Activated naive CD4-positive, alpha-beta T cell treated with anti-CD3 and anti-CD28 coated beads, Interleukin-2, amount 50 U/mL, for 24 hours (primary cell): ENCODE results near the gene TPM4.

Source experiments
- H3K27ac Mint-ChIP-seq: one replicate; pipeline ENCODE4 v1.8.0; 2021; ENCODE audit warnings: mild to moderate bottlenecking, mixed read lengths
- H3K27me3 Mint-ChIP-seq: one replicate; pipeline ENCODE4 v1.8.0; 2021; ENCODE audit warnings: mixed read lengths
- H3K36me3 Mint-ChIP-seq: one replicate; pipeline ENCODE4 v1.8.0; 2021; ENCODE audit warnings: mixed read lengths
- H3K4me1 Mint-ChIP-seq: one replicate; pipeline ENCODE4 v1.8.0; 2021; ENCODE audit warnings: mixed read lengths
- H3K4me3 Mint-ChIP-seq: one replicate; pipeline ENCODE4 v1.8.0; 2021; ENCODE audit warnings: mild to moderate bottlenecking, mixed read lengths
- H3K9me3 Mint-ChIP-seq: one replicate; pipeline ENCODE4 v1.8.0; 2021; ENCODE audit warnings: mixed read lengths

TPM4 gene

DNA sequence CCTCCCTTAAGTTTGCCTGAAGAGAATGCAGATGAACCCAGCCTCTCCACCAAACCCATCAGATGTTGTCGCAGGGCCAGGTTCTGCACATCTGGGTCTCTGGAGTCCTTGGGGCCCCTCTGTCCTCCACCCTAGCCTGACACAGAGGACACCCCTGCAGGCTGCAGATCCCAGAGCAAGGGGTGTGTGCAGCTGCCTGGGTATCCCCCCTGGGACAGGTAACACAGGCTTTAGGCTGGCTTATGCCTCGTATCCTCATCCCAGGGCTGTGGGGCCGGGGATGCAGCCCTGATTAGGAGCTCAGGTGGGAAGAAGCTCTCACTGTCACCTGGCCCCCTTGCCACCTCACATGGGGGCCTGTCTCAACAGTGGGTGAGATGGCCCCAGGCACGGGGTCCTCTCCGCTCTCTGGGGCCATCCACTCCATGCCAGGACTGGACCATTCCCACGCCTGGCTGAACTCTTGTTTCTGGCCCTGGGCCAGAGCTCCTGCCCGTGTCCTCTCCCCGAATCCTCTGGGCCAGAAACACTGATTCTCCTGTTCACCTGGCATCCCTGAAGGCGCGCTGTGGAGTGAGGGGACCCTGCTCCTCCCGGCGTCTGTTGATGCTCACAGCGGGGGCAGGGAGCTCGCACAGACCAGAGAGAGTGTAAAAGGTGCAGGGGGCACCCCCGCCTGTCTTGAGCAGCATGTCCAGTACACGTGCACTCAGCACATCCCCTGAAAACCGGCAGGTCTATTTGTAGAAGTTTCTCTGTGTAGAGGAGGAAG, 38.7 kb upstream of the TPM4 start:
- H3K4me3 Mint-ChIP-seq = no peak overlapping the region
- H3K9me3 Mint-ChIP-seq = no peaks in the 10 kb centered on the region
- H3K36me3 Mint-ChIP-seq = no peaks in the 10 kb centered on the region
- no peak overlapping the region for H3K27ac Mint-ChIP-seq
- peaks cover 14% of the 10 kb centered on the region for H3K4me1 Mint-ChIP-seq
- no peaks in the 10 kb centered on the region for H3K27me3 Mint-ChIP-seq

DNA sequence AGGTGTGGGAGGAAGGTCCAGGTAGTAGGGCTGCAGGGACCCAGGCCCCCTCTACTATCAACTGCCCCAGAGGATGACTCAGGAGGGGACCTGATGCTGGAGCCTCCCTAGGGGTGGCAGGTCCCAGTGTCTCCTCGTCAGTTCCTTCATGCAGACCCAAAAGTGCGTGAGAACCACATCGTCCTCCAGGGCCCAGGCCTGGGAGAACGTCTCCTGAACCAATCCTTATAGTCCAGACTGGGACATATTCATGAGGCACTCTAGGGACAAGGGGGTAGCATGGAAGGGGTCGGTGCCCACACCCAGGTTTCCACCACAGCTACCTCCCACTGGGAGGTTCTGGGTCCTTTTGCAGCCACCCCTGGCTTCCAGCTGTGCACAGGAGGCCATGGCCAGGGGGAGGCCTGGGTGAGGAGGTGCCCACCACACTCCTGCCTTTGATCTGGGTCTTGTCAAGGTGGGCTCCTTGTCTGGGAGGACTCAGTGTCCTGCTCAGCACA, 38.0 kb upstream of the TPM4 start:
- H3K9me3 Mint-ChIP-seq = no peaks in the 10 kb centered on the region

DNA sequence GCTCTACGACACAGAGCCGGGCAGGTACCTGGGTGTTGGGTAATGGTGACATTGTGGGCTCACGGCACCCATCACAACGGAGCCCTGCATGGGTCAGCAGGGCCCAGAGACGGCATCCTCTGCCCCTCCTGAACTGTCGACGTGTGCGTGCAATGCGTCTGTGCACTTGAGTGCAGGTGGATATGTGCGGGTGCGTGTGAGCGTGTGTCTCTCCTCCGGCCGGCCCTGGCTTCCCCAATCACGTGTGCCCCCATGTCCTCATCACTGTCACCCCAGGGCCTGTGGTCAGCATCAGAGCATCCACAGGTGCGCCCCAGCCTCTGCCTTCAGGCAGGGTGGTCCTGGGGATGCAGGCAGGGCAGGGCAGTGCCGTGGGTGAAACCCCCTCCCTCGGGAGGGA, 37.2 kb upstream of the TPM4 start:
- Mint-ChIP-seq H3K36me3 (no peaks in the 10 kb centered on the region), H3K4me3 (no peak overlapping the region), H3K4me1 (peaks cover 14% of the 10 kb centered on the region), H3K27me3 (no peaks in the 10 kb centered on the region), H3K27ac (no peak overlapping the region), H3K9me3 (no peaks in the 10 kb centered on the region)

More for the DNA sequence above, 38.0 kb upstream of the TPM4 start:
- Mint-ChIP-seq H3K27me3 (no peaks in the 10 kb centered on the region), H3K4me3 (no peak overlapping the region), H3K27ac (no peak overlapping the region), H3K4me1 (peaks cover 14% of the 10 kb centered on the region), H3K36me3 (no peaks in the 10 kb centered on the region)

DNA sequence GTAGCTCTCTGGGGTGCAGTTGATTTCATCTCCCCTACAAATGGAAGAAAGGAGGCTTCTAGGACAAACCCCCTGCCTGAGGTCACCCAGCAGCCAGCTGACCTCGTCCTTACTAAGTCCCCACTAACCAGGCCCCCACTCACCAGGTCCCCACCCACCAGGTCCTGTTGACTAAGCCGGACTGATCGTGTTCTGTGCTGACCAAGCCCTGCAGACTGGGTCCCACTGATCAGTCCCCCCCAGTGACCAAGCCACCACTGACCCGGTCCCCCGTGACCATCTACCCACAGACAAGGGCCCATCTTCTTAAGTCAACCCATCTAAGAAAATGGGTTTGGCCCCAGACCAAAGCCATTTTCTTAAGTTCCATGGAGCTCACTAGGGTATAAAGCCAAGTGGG, 36.8 kb upstream of the TPM4 start:
- Mint-ChIP-seq H3K27ac (no peak overlapping the region), H3K9me3 (no peaks in the 10 kb centered on the region), H3K4me1 (peaks cover 14% of the 10 kb centered on the region)

DNA sequence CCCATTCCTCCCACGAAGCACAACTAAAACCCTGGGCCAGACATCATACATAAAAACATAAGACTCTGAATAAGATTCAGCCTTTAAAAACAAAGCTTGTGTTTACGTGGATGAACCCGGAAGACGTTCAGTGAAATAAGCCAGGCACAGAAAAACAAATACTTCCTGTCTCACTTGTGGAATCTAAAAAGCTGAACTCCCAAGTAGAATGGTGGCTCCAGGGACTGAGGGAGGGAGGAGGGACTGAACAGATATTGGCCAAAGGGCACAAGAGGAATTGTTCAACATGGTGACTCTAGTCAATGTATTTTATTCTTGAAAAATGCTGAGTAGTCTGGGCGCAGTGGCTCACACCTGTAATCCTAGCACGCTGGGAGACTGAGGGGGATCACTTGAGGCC, 35.7 kb upstream of the TPM4 start:
- no peaks in the 10 kb centered on the region for H3K36me3 Mint-ChIP-seq
- no peaks in the 10 kb centered on the region for H3K27me3 Mint-ChIP-seq
- no peaks in the 10 kb centered on the region for H3K9me3 Mint-ChIP-seq
- no peak overlapping the region for H3K4me3 Mint-ChIP-seq
- peaks cover 14% of the 10 kb centered on the region for H3K4me1 Mint-ChIP-seq
- H3K27ac Mint-ChIP-seq = peak overlapping the region; percentile 26

More for the DNA sequence above, 36.8 kb upstream of the TPM4 start:
- H3K4me3 Mint-ChIP-seq = no peak overlapping the region
- no peaks in the 10 kb centered on the region for H3K36me3 Mint-ChIP-seq
- H3K27me3 Mint-ChIP-seq = no peaks in the 10 kb centered on the region

DNA sequence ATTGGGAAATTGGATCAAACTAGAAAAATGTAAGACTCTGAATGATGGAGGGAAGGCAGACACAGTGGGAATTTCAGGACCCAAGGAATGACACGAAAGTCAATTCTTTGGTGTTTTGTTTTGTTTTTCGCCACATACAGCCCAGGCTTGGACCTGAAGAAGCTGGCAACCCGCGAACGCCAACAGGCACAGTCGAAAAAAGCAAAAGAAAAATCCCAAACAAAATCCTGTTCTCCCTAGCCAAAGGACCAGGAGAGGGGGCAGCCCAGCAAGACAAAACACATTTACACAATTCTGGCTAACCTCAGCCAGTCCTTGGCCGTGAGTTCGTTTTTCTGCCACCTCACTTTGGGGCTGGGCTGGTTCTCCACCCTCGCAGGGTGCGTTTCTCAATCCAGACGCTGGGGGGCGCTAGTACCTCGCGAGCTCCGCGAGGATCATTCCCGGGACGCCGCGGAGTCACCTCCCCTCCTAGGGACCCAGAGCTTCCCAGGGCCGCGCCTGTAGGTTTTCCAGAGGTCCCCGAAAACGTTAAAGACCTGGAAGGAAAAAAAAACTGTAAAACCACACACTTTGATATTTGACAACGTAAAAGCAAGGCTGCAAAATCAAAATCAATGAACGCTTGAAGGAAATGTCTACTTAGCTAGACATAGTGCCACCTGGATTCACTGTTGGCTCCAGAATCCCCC, 34.9 kb upstream of the TPM4 start:
- no peaks in the 10 kb centered on the region for H3K36me3 Mint-ChIP-seq
- no peaks in the 10 kb centered on the region for H3K27me3 Mint-ChIP-seq
- no peaks in the 10 kb centered on the region for H3K9me3 Mint-ChIP-seq
- peak overlapping the region; percentile 33 for H3K4me3 Mint-ChIP-seq
- H3K27ac Mint-ChIP-seq = no peak overlapping the region
- peaks cover 14% of the 10 kb centered on the region for H3K4me1 Mint-ChIP-seq

DNA sequence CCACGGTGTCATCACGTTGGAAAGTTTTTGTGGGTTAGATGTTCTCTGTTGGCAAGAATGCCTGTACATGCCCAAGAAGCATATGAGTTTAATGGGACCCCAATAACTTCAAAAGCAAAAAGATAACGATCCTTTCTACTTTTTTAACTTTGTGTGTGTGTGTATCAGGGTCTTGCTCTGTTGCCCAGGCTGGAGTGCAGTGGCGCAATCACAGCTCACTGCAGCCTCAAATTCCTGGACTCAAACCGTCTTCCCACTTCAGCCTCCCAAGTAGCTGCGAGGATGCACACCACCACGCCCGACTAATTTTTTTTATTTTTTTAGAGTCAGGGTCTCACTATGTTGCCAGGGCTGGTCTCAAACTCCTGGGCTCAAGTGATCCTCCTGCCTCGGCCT, 34.3 kb upstream of the TPM4 start:
- Mint-ChIP-seq H3K36me3 (no peaks in the 10 kb centered on the region), H3K27ac (no peak overlapping the region), H3K4me3 (peak overlapping the region; percentile 33), H3K27me3 (no peaks in the 10 kb centered on the region), H3K4me1 (peaks cover 14% of the 10 kb centered on the region), H3K9me3 (no peaks in the 10 kb centered on the region)

DNA sequence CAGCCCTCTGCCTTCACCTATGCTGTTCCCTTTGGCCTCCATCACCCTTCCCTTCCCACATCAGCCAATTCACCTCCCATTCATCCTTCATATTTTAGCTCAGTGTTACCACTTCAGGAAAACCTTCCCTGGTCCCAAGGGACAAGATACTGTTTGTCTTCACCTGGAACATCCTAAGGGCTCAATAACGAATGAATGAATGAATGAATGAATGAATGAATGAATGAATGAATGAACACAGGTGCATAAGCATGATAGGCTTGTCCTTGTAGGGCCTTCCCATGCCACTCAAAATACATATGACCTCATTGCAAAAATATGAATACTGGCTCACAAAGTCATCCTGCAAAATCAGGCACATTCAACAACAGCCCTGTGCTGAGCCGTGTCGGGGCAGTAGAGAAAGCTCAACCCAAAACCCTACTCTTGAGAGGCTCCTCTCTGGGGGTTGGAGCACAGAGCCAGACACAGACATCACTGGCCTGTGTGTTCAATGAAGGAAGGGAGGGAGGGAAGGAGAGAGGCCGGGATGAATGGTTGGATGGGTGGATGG, 33.7 kb upstream of the TPM4 start:
- Mint-ChIP-seq H3K27me3 (no peaks in the 10 kb centered on the region), H3K4me1 (peaks cover 14% of the 10 kb centered on the region), H3K36me3 (no peaks in the 10 kb centered on the region), H3K9me3 (no peaks in the 10 kb centered on the region), H3K4me3 (no peak overlapping the region), H3K27ac (no peak overlapping the region)

DNA sequence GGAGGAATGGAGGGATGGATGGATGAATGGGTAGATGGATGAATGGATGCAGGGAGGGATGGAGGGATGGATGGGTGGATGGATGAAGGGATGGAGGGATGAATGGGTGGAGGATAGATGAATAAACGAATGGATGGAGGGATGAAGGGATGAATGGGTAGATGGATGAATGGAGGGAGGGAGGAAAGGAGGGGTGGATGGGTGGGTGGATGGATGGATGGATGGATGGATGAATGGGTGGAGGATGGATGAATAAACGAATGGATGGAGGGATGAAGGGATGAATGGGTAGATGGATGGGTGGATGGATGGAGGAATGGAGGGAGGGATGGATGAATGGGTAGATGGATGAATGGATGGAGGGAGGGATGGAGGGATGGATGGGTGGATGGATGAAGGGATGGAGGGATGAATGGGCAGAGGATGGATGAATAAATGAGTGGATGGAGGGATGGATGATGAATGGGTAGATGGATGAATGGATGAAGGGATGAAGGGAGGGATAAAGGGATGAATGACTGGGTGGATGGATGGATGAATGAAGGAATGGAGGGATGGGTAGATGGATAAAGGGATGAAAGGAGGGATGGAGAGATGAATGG, 33.0 kb upstream of the TPM4 start:
- H3K27me3 Mint-ChIP-seq = no peaks in the 10 kb centered on the region
- no peaks in the 10 kb centered on the region for H3K9me3 Mint-ChIP-seq
- no peak overlapping the region for H3K4me3 Mint-ChIP-seq
- H3K4me1 Mint-ChIP-seq = peaks cover 14% of the 10 kb centered on the region
- no peaks in the 10 kb centered on the region for H3K36me3 Mint-ChIP-seq
- H3K27ac Mint-ChIP-seq = no peak overlapping the region

DNA sequence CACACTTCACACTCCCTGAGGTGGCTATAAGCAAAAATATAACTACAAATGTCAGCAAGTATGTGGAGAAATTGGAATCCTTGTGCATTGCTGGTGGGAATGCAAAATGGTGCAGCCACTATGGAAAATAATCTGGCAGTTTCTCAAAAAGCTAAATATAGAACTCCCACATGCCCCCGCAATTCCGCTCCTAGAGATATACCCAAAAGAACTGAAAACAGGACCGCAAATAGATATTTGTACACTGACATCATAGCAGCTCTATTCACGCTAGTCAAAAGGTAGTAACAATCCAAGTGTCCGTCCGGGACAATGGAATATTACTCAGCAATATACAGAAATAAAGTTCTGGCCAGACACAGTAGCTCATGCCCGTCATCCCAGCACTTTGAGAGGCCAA, 31.5 kb upstream of the TPM4 start:
- H3K27ac Mint-ChIP-seq = no peak overlapping the region
- H3K27me3 Mint-ChIP-seq = no peaks in the 10 kb centered on the region
- peaks cover 14% of the 10 kb centered on the region for H3K4me1 Mint-ChIP-seq
- H3K4me3 Mint-ChIP-seq = no peak overlapping the region
- no peaks in the 10 kb centered on the region for H3K36me3 Mint-ChIP-seq
- H3K9me3 Mint-ChIP-seq = no peaks in the 10 kb centered on the region

DNA sequence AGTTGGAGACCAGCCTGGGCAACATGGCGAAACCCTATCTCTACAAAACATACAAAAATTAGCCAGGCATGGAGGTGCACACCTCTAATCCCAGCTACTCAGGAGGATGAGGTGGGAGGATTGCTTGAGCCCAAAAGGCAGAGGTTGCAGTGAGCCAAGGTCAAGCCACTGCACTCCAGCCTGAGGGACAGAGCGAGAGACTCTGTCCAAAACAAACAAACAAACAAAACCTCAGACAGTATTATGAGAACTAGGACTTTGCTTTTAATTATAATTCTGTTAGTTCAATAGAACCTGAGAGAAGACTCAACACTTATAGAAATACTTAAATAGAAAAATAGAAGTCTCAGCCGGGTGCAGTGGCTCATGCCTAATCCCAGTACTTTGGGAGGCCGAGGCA, 31.1 kb upstream of the TPM4 start:
- Mint-ChIP-seq H3K9me3 (no peaks in the 10 kb centered on the region), H3K4me1 (peaks cover 13% of the 10 kb centered on the region), H3K36me3 (no peaks in the 10 kb centered on the region), H3K4me3 (no peak overlapping the region), H3K27me3 (no peaks in the 10 kb centered on the region), H3K27ac (no peak overlapping the region)

DNA sequence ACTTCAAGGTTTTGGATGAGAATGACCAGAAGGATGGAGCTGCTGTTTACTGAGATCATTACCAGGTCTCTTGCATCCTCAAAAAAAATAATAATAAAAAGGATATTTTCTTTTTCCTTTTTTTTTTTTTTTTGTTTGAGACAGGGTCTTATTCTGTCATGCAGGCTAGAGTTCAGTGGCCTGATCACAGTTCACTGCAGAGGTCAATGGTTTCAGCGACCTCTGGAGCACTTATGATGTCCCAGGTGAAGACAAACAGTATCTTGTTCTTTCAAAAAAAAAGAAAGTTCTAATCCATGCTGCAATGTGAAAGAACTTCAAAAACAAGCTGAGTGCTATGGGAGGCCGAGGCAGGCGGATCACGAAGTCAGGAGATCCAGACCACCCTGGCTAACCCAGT, 30.4 kb upstream of the TPM4 start:
- H3K27me3 Mint-ChIP-seq = no peaks in the 10 kb centered on the region
- no peaks in the 10 kb centered on the region for H3K36me3 Mint-ChIP-seq
- H3K27ac Mint-ChIP-seq = no peak overlapping the region
- no peak overlapping the region for H3K4me3 Mint-ChIP-seq
- H3K9me3 Mint-ChIP-seq = no peaks in the 10 kb centered on the region
- peaks cover 7% of the 10 kb centered on the region for H3K4me1 Mint-ChIP-seq

DNA sequence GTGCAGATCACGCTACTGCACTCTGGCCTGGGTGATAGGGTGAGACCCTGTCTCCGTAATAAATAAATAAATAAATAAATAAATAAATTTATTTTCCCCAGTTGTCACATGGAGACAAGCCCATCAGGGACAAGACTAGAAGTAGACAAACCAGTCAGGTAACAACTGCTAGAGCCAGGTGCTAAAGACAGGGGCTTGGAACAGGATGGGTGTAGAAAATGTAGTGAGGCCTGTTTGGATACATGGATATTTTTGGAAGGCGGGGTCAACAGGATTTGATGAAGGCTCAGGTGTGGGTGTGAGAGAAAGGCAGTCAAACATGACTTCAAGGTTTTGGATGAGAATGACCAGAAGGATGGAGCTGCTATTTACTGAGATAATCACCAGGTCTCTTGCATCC, 27.7 kb upstream of the TPM4 start:
- no peak overlapping the region for H3K4me3 Mint-ChIP-seq
- H3K36me3 Mint-ChIP-seq = no peaks in the 10 kb centered on the region
- H3K27me3 Mint-ChIP-seq = no peaks in the 10 kb centered on the region
- H3K4me1 Mint-ChIP-seq = peaks cover 9% of the 10 kb centered on the region
- no peaks in the 10 kb centered on the region for H3K9me3 Mint-ChIP-seq
- no peak overlapping the region for H3K27ac Mint-ChIP-seq

DNA sequence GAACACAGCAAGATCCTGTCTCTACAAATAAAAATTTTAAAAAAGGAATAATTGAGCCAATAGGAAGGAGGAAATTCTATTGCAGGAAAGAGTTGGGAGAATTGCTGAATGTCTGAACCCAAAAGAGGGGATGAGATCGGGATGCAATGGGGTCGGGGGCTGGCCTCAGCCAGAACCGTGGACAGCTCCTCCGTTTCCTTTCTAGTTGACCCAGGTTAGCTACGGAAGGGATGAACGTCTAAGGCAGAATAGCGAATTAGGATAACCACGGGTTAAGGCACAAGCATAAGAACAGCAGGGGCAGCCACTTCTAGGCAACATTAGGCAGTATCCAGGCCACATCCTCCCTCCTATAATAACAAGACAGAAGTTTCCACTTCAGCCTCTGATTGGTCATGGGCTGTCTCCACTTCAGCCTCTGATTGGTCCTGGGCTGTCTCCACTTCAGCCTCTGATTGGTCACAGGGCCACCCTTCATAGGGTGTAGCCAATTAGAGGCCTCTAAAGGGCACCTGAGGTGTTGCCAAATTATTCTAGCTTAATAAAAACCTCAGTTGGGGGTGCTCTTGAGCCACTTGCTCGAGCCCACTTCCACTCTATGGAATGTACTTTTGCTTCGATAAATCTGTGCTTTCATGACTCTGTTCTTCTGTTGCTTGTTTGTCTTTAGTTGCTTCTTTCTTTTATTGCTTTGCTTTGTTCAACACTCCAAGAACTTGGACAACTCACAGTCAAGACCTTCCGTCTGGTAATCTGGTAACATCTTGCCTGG, 24.9 kb upstream of the TPM4 start:
- H3K4me3 Mint-ChIP-seq = no peak overlapping the region
- H3K4me1 Mint-ChIP-seq = peaks cover 9% of the 10 kb centered on the region
- no peaks in the 10 kb centered on the region for H3K9me3 Mint-ChIP-seq
- H3K27ac Mint-ChIP-seq = no peak overlapping the region
- H3K36me3 Mint-ChIP-seq = no peaks in the 10 kb centered on the region
- no peaks in the 10 kb centered on the region for H3K27me3 Mint-ChIP-seq

DNA sequence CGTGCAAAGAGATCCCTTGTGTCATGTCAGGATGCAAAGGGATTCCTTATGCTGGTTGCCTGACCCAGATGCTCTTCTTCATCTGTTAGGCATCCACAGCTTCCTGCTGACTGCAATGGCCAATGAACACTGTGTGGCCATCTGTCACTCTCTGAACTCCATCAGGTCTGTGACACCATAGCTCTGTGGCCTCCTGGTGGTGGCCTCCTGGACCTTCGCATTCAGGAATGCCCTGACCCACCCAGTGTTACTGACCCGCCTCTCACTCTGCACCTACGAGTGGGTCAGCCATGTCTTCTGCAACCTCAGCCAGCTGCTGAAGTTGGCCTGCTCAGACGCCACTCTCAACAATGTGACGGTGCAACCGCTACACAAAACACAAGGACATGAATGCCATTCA, 23.9 kb upstream of the TPM4 start:
- Mint-ChIP-seq H3K27me3 (no peaks in the 10 kb centered on the region), H3K36me3 (no peaks in the 10 kb centered on the region), H3K27ac (no peak overlapping the region), H3K4me1 (peaks cover 9% of the 10 kb centered on the region), H3K9me3 (no peaks in the 10 kb centered on the region), H3K4me3 (no peak overlapping the region)
